HCT116 (cell line): ENCODE results near the gene ADD3. TPM values are rescaled to one million over a fixed set of nuclear protein-coding genes. Genes with fewer than 3 reads are reported as not detected.

ENCODE experiments used
- ATAC-seq: fragments of 200-7000 bp; cut with Tn5 transposase; 2 replicates; pipeline ENCODE4 v1.9.1; 2020; ENCODE audit warnings: mild to moderate bottlenecking, moderate library complexity
- BruUV-seq: library from RNA; stranded (reverse); fragments of 400-500 nt; replicated peaks from 2 replicates; lab custom pipeline; 2021; lab: Mats Ljungman, UMichigan
- CTCF ChIA-PET: fragments of 300-600 bp; sonication (Branson Sonifier 250); formaldehyde crosslinking; loops from one replicate; lab custom pipeline; 2021; ENCODE audit warnings: antibody characterized with exemption; lab: Charles Lee
- POLR2A ChIA-PET: fragments of 300-600, 350-600 bp; sonication (Branson Sonifier 250); formaldehyde crosslinking; loops from one replicate; lab custom pipeline; 2021; ENCODE audit warnings: antibody characterized with exemption; lab: Charles Lee
- RAD21 ChIA-PET, 2 experiments: fragments of 300-600 bp; sonication (Branson Sonifier 250); formaldehyde crosslinking; loops; one replicate each; lab custom pipeline; 2023; ENCODE audit warnings: low total read pairs in 2 of 2; ENCODE audit not compliant: uncharacterized antibody in 2 of 2, unreplicated experiment in 2 of 2, low non-redundant PET in 1 of 2; lab: Charles Lee
- DNase-seq: peaks from one replicate; pipeline ENCODE4 v3.0.0-alpha.2; 2010; ENCODE audit warnings: low read depth, low spot score
- H2AFZ ChIP-seq: fragments of 200-600 bp; shearing (Covaris generic), sonication (generic); 2 replicates; pipeline ENCODE4 v1.6.1; 2017; ENCODE audit warnings: low read depth, mixed run types, mixed read lengths, antibody characterized with exemption, low read length; ENCODE audit not compliant: poor library complexity, severe bottlenecking
- H3K27ac ChIP-seq: 2 replicates; pipeline ENCODE4 v1.5.1; 2012; ENCODE audit warnings: low read depth, low read length
- H3K27me3 ChIP-seq: fragments of 200-600 bp; sonication (generic); 2 replicates; pipeline ENCODE4 v1.6.1; 2016; ENCODE audit warnings: mixed run types, low read length, mixed read lengths; ENCODE audit not compliant: insufficient read depth
- H3K36me3 ChIP-seq, 2 experiments: fragments of 200-500 bp in 1 of 2; fragments of 200-600 bp in 1 of 2; sonication (Bioruptor generic) in 1 of 2; sonication (generic) in 1 of 2; 2 replicates each; pipeline versions ENCODE4 v1.5.1 to v1.6.1; 2014 to 2016; ENCODE audit warnings: low read length in 2 of 2, inconsistent platforms in 1 of 2, mixed read lengths in 1 of 2, mixed run types in 1 of 2; ENCODE audit not compliant: insufficient read depth in 2 of 2, control insufficient read depth in 1 of 2
- H3K4me1 ChIP-seq, 2 experiments: fragments of 200-600 bp in 1 of 2; sonication (generic) in 1 of 2; 2 replicates each; pipeline versions ENCODE4 v1.5.1 to v1.6.1; 2012 to 2017; ENCODE audit warnings: low read length in 2 of 2, inconsistent platforms in 1 of 2, mild to moderate bottlenecking in 1 of 2, mixed read lengths in 1 of 2, mixed run types in 1 of 2, moderate library complexity in 1 of 2; ENCODE audit not compliant: insufficient read depth in 2 of 2, control insufficient read depth in 1 of 2
- H3K4me2 ChIP-seq: fragments of 200-600 bp; sonication (generic); 2 replicates; pipeline ENCODE4 v1.6.1; 2017; ENCODE audit warnings: mixed run types, low read length, mixed read lengths
- H3K4me3 ChIP-seq, 2 experiments: fragments of 200-600 bp in 1 of 2; sonication (generic) in 1 of 2; replicated peaks in 1 of 2; 2 replicates each; pipeline ENCODE4 v1.5.1; 2011 to 2016; ENCODE audit warnings: low read length in 2 of 2, control low read depth in 1 of 2, low read depth in 1 of 2, mild to moderate bottlenecking in 1 of 2, mixed read lengths in 1 of 2, mixed run types in 1 of 2
- H3K79me2 ChIP-seq: fragments of 200-600 bp; sonication (generic); 2 replicates; pipeline ENCODE4 v1.6.1; 2017; ENCODE audit warnings: mild to moderate bottlenecking, mixed run types, low read length, moderate library complexity, mixed read lengths; ENCODE audit not compliant: insufficient read depth
- H3K9ac ChIP-seq: fragments of 200-600 bp; sonication (generic); 2 replicates; pipeline ENCODE4 v1.6.1; 2016; ENCODE audit warnings: low read length, mixed read lengths
- H3K9me2 ChIP-seq: fragments of 200-600 bp; sonication (generic), shearing (Covaris generic); 2 replicates; pipeline ENCODE4 v1.6.1; 2017; ENCODE audit warnings: mixed run types, mild to moderate bottlenecking, moderate library complexity; ENCODE audit not compliant: insufficient read depth
- H3K9me3 ChIP-seq, 2 experiments: fragments of 200-500 bp in 1 of 2; fragments of 200-600 bp in 1 of 2; sonication (Bioruptor generic) in 1 of 2; sonication (generic) in 1 of 2; 2 replicates each; pipeline ENCODE4 v1.6.1; 2014 to 2017; ENCODE audit warnings: low read length in 2 of 2, mixed read lengths in 2 of 2, inconsistent platforms in 1 of 2, low read depth in 1 of 2, mild to moderate bottlenecking in 1 of 2, mixed run types in 1 of 2, moderate library complexity in 1 of 2; ENCODE audit not compliant: control insufficient read depth in 1 of 2, insufficient read depth in 1 of 2
- H4K20me1 ChIP-seq: fragments of 200-600 bp; sonication (generic), shearing (Covaris generic); 2 replicates; pipeline ENCODE4 v1.6.1; 2017; ENCODE audit warnings: mixed run types, mild to moderate bottlenecking, moderate library complexity; ENCODE audit not compliant: insufficient read depth
- EGR1 ChIP-seq: IDR thresholded peaks from 2 replicates; pipeline ENCODE4 v1.6.1; 2012; ENCODE audit warnings: low read depth
- ELF1 ChIP-seq: IDR thresholded peaks from 2 replicates; pipeline ENCODE4 v1.6.1; 2012; ENCODE audit warnings: low read depth, borderline replicate concordance
- EZH2 ChIP-seq: fragments of 200-600 bp; sonication (generic); IDR thresholded peaks from 2 replicates; pipeline ENCODE4 v1.6.1; 2017; ENCODE audit warnings: antibody characterized with exemption, mixed run types
- EZH2phosphoT487 ChIP-seq: fragments of 200-600 bp; IDR thresholded peaks from 2 replicates; pipeline ENCODE4 v1.6.1; 2018; ENCODE audit warnings: antibody characterized with exemption, borderline replicate concordance
- JUND ChIP-seq: IDR thresholded peaks from 2 replicates; pipeline ENCODE4 v1.6.1; 2012
- POLR2A ChIP-seq: IDR thresholded peaks from 2 replicates; pipeline ENCODE4 v1.7.0; 2011; ENCODE audit warnings: borderline replicate concordance; ENCODE audit not compliant: insufficient read depth, insufficient read length; ENCODE audit errors: extremely low read depth
- RAD21 ChIP-seq: IDR thresholded peaks from 2 replicates; pipeline ENCODE4 v1.6.1; 2012; ENCODE audit warnings: low read depth, mild to moderate bottlenecking
- REST ChIP-seq: IDR thresholded peaks from 2 replicates; pipeline ENCODE4 v1.6.1; 2012; ENCODE audit warnings: low read depth
- SRF ChIP-seq: IDR thresholded peaks from 2 replicates; pipeline ENCODE4 v1.6.1; 2012; ENCODE audit warnings: low read depth
- YY1 ChIP-seq: IDR thresholded peaks from 2 replicates; pipeline ENCODE4 v1.6.1; 2011; ENCODE audit warnings: low read length, low read depth, moderate library complexity, mild to moderate bottlenecking; ENCODE audit not compliant: insufficient replicate concordance; ENCODE audit errors: extremely low read depth
- ZFX ChIP-seq: fragments of 450-650 bp; IDR thresholded peaks from 2 replicates; pipeline ENCODE4 v1.6.1; 2017
- intact Hi-C: fragments of 100-400 bp; cut with micrococcal nuclease; formaldehyde crosslinking; loops from 2 replicates; pipeline ENCODE4 v1.10.0; 2022
- total RNA-seq: library from RNA; stranded (reverse); gene quantifications from one replicate; pipeline ENCODE4 v1.2.1, GENCODE V29; 2021; ENCODE audit not compliant: unreplicated experiment
- TF ChIP-seq, protein P1 (sequence below), 3 experiments: fragments of 200-600 bp in 1 of 3; sonication (generic) in 1 of 3; IDR thresholded peaks in 2 of 3; conservative IDR thresholded peaks in 1 of 3; 2 replicates each; pipeline ENCODE4 v1.5.1; 2012 to 2017; ENCODE audit warnings: low read depth in 2 of 3, low read length in 2 of 3, antibody characterized with exemption in 1 of 3, borderline replicate concordance in 1 of 3, control low read depth in 1 of 3, mild to moderate bottlenecking in 1 of 3, mixed read lengths in 1 of 3, mixed run types in 1 of 3, moderate library complexity in 1 of 3; ENCODE audit not compliant: insufficient read depth in 1 of 3

ADD3 gene
- total RNA-seq, 1 experiment from 2014 or later: 41.1 TPM

DNA sequence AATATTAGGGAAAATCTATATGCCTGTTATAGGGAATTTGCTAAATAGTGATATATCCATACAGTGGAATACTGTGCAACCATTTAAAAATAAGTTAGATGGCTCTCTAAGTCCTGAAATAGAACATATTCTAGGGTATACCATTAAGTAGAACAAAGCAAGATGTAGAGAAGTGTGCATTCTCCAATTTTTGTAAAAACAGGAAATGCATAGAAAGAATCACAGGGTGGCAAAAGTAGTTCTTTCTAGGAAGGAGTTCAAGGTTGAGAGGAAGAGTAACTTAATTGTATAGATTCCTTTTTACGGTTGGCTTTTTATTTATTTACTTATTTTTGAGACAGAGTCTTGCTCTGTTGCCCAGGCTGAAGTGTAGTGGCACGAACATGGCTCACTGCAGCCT is 43.7 kb downstream of the ADD3 start:
- no peaks in the 10 kb centered on the region for H3K27me3 ChIP-seq
- no peak overlapping the region for H3K4me3 ChIP-seq
- CTCF ChIA-PET: no interaction called here
- no TSS peak for BruUV-seq
- peaks cover 5 to 6% of the 10 kb centered on the region in 2 experiments; a peak in 2 of 4 replicates for H3K9me3 ChIP-seq
- DNase-seq: no peak
- H3K9ac ChIP-seq: no peak overlapping the region
- POLR2A ChIA-PET: no interaction called here
- 0 out of 2 replicates have a peak, but pooled peaks cover 4% of the 10 kb centered on the region for H4K20me1 ChIP-seq
- ATAC-seq: no peak
- intact Hi-C loops: no loop called here
- no peak overlapping the region for H3K4me2 ChIP-seq
- H3K36me3 ChIP-seq: no peaks in the 10 kb centered on the region
- no peaks in the 10 kb centered on the region for H3K79me2 ChIP-seq
- H3K9me2 ChIP-seq: 0 out of 2 replicates have a peak, but pooled peaks cover 3% of the 10 kb centered on the region
- RAD21 ChIA-PET: no interaction called here
- TF ChIP-seq POLR2A: no peak
- TF ChIP-seq JUND: no peak
- no peak for TF ChIP-seq REST
- no peak for TF ChIP-seq EZH2phosphoT487
- TF ChIP-seq ELF1: no peak
- TF ChIP-seq RAD21: no peak
- TF ChIP-seq YY1: no peak
- no peak for TF ChIP-seq SRF
- no peak for TF ChIP-seq EZH2
- no peak for TF ChIP-seq ZFX
- no peak for TF ChIP-seq EGR1
- TF ChIP-seq, protein P1, sequence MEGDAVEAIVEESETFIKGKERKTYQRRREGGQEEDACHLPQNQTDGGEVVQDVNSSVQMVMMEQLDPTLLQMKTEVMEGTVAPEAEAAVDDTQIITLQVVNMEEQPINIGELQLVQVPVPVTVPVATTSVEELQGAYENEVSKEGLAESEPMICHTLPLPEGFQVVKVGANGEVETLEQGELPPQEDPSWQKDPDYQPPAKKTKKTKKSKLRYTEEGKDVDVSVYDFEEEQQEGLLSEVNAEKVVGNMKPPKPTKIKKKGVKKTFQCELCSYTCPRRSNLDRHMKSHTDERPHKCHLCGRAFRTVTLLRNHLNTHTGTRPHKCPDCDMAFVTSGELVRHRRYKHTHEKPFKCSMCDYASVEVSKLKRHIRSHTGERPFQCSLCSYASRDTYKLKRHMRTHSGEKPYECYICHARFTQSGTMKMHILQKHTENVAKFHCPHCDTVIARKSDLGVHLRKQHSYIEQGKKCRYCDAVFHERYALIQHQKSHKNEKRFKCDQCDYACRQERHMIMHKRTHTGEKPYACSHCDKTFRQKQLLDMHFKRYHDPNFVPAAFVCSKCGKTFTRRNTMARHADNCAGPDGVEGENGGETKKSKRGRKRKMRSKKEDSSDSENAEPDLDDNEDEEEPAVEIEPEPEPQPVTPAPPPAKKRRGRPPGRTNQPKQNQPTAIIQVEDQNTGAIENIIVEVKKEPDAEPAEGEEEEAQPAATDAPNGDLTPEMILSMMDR (IDR thresholded peaks at IDR 0.05 in 2 of 3, conservative IDR thresholded peaks at IDR 0.05 in 1 of 3; ENCODE audit: borderline replicate concordance in 1 of 3, insufficient read depth in 1 of 3, low read depth in 2 of 3, low read length in 2 of 3): no peak
- H3K27ac ChIP-seq: no peak overlapping the region
- no peaks in the 10 kb centered on the region for H3K4me1 ChIP-seq
- no peak overlapping the region for H2AFZ ChIP-seq
